ENCODE data around the gene PAX9.

PAX9 gene

GRCh38 chr14:36661506-36662257 lies at the start of gene PAX9:
PAX9 (plus strand) TSS chr14:36661860; CDS start chr14:36662090, 230 bp downstream.
- no peak for DNase-seq (ENCODE audit: low read depth)

GRCh38 chr14:36617824-36618223 lies 43.8 kb upstream of the PAX9 start:
- DNase-seq (ENCODE audit: low read depth) = no peak

DNA sequence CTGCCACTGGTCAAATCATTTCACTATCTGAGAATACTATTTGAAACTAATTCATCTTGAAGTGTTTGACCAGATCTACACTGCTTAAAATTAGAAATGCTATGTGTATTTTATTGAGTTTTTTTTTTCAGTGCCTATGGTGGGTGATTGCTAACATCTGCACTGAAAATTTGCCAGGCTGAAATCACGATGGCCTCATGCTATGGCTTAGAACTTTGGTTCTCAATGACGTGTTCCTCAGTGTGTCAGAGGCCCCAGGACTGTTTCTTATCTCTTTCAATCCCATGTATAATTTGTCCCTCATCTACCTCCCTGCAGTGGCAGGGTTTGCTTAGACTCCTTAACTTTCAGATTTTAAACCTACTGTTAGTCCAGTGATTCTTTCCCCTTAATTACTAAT lies 43.0 kb upstream of the PAX9 start:
- no peak for DNase-seq (ENCODE audit: low read depth)

DNA sequence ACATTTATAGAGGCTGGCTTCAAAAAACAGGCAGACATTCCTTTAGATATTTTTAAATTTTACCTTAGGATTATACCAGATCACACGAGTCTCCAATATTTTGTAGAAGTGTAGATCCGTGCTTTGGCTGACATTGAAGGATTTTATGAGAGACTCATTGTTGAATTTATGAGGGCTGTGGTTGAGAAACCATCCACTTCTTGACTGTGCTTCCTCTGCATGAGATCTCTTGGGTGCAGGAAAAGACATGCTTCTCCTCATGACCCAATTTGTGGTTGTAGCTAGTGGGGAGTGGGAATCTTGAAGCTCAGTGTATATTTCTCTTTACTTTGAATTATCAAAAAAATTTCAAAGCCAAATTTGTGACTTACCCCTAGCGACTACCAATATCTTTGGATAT lies 42.5 kb upstream of the PAX9 start:
- no peak for DNase-seq (ENCODE audit: low read depth)

DNA sequence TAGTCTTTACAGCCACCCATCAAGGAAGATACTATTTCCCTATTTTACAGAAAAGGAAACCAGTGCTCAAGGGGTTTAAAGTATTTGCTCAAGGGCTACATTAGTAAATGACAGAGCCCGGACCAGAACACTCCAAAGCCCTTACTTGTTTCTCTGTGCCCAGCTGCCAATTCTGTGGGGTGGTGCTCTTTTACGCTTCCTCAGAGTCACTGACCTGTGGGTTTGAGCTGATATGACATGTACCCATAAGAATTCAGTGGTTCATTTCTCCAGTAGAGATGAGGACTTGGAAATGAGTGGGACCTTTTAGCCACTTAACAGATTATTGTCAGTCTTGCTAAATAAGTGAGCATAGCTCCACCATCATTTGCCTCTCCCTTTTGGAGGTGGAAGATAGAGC lies 41.8 kb upstream of the PAX9 start:
- no peak for DNase-seq (ENCODE audit: low read depth)

DNA sequence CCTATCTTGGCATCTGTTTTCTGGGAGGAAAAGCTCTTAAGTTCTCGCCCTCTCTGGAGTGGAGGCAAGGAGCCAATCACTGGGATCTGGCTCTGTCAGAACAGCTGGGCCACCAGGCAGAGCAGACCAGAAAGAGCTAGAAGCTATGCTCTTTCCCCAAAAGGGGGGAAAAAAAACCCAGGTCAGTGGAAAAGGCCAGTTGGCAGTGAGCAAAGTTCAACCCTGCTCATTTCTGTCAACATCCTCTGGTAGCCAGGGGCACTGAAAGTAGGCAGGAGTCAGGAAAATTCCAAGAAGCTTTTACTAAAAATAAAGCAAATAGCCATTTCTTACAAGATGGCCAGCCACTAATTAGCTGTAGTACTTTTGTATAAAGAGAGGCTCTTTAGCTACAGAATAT lies 36.6 kb upstream of the PAX9 start:
- no peak for DNase-seq (ENCODE audit: low read depth)

DNA sequence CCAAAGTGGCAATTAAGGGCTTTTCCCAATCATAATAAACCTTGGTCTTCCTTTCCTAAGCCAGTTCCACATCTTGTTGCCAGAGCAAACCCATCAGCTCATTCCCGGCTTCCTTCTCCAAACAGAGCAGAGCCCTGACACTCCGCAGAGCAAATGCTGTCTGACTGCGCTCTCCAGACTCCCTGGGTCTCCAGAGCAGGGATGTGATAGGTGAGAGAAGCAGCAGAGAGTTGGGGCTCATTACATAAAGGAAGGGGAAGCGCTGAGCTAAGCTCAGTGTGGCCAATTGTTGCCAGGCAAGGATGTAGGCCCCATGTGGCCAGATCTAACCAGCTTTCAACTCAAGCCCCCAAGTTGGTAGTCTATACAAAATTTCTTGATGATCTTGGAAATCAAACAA lies 36.2 kb upstream of the PAX9 start:
- DNase-seq (ENCODE audit: low read depth) = no peak

DNA sequence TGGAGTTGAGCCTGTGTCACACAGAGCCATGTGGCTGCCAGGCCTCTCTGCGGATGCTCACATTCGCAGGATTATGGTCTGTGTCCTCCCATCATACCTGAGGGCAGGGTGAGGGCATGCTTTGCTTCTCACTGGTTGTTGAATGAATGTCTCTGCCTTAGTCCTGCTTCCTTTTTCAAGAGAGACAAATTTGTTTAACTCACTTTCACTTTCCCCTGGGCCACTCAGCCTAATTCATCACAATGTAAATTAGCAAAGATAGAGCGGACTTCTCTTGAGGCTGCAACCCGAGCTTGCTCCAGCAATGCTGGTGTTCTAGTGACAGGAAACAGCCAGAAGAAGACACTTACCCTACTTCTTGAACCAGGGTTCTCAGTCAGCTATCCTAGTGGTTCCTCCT lies 35.5 kb upstream of the PAX9 start:
- no peak for DNase-seq (ENCODE audit: low read depth)

GRCh38 chr14:36627981-36628380 lies 33.7 kb upstream of the PAX9 start:
- no peak for DNase-seq (ENCODE audit: low read depth)

DNA sequence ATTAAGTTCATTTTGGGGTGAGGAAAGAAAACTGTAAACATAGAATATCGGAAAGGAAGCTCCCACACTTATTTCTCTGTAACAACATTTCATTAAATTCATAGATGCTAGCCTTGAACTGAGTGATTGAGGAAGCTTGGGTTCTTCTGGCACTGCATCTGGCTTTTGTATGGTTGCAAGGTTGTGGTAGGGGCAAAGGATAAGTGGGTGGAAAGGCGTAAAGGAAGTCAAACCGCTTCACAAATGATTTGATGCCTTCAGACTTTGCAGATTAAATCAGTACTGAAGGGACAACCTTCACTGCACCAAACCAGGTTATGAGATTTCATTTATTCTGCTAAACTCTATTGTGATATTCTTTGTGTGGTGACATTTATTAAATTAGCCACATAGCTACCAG lies 28.1 kb upstream of the PAX9 start:
- no peak for DNase-seq (ENCODE audit: low read depth)

- DNase-seq (ENCODE audit: low read depth) = no peak
Measured at GRCh38 chr14:36646664-36647416, 14.8 kb upstream of the PAX9 start.

DNA sequence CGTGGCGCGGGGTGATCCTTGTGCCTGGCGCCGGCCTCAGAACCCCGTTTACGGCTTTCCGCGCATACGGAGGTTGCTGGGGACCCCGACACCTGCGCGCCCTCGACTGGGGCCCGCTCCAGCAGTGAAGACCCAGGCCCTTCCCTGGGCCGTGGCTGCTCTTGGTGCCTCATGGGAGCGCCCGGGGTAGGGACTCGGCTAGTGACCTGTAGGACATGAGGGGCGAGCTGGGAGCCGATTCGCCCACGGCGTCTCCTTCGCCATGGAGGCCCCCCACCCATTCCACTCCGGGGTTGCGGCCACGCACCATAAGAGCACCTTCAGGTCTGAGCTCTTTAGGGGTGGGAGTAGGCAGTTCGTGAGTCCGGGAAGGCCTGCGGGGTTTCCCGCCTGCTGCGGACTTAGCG lies 14.2 kb upstream of the PAX9 start:
- DNase-seq (ENCODE audit: low read depth) = no peak

GRCh38 chr14:36647824-36648753 lies 13.6 kb upstream of the PAX9 start:
- DNase-seq (ENCODE audit: low read depth) = no peak

- no peak for DNase-seq (ENCODE audit: low read depth)
Measured at GRCh38 chr14:36649872-36650650, 11.6 kb upstream of the PAX9 start.

DNA sequence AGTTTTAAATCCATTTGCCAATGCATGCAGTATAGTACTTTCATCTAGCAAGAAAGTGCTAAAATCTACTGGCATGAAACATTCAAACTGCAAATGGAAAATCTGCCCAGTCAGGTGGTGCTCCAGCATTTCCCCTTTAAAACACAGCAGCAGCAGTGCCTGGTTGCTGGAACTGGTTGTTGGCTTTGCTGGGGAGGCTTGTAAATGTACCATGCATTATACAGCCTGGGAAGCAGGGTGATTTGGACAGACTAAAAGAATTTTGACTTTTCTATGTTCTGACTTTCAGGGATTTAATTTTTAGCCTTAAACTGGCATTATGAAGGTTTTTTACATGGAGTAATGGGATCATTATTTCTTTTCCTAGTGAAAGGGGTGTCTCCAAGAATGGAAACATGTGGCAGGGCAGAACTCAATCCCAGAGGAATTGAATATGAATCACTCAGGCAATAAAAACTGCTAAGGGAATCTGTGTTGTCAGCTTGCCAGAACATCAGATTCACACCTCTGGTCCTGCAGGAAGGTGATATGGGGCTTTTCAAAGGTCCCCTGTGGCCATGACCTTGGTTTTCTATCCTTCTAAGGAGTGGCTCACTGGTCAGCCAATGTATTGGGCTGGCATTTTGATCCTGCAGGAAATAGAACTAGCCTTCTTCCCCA lies 9.0 kb upstream of the PAX9 start:
- no peak for DNase-seq (ENCODE audit: low read depth)

DNA sequence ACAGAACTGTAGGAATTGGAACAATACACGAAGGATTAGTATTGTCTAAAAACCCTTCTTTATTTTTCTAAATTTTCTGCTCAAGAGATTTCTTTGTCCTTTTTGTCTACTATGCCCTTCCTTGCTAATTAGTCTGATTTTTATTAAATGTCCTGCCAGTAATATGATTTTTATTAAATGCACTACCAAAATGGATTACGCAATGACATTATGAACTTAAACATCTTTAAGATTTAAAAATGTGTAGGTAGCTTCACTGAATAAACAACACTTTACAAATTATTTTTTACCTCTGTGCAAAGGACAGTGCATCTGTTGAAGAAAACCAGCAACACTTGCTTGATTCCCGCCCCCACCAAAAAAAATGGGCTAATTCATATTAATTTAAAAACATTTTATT lies 8.2 kb upstream of the PAX9 start:
- DNase-seq (ENCODE audit: low read depth) = no peak

GRCh38 chr14:36653962-36654793 lies 7.5 kb upstream of the PAX9 start:
- no peak for DNase-seq (ENCODE audit: low read depth)

- DNase-seq (ENCODE audit: low read depth) = no peak
Measured at GRCh38 chr14:36654794-36655381, 6.8 kb upstream of the PAX9 start.

DNA sequence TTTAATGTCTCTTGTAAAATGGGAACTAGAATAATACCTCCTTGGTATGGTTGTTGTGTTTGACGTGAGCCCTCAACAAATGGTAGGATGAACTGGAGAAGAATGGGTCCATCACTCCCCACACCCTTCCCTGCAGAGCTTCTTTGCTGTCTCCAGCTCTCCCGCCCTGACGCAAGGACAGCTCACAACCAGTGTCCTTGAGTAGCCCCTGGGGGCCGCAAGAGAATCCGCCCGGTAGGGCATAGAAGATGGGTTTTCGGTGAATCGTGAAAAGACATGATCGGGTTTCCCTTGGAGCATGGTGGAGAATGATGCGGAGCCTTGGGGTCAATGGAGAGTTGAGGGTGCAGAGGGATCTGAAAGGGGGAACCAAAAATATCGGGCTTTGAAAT lies 6.1 kb upstream of the PAX9 start:
- DNase-seq (ENCODE audit: low read depth) = no peak

All from GM04503 (cell line).